IMR-90 (cell line): ENCODE measurements around the gene SUPT20HL2. TPM values are rescaled to one million over a fixed set of nuclear protein-coding genes. Genes with fewer than 3 reads are reported as not detected.

Experiments used
- ATAC-seq: fragments of 200-7000 bp; cut with Tn5 transposase; 2 replicates; pipeline ENCODE4 v1.9.1; 2020; ENCODE audit warnings: low read depth, mild to moderate bottlenecking, moderate library complexity
- BruUV-seq: library from RNA; stranded (reverse); fragments of 400-500 nt; replicated peaks from 2 replicates; lab custom pipeline; 2021; lab: Mats Ljungman, UMichigan
- CTCF ChIA-PET: fragments of 300-600 bp; formaldehyde crosslinking; extraction: SDS; loops from one replicate; lab custom pipeline; 2021; ENCODE audit warnings: antibody characterized with exemption; lab: Yijun Ruan, JAX
- POLR2A ChIA-PET: fragments of 300-600 bp; sonication (Branson Sonifier 250); formaldehyde crosslinking; loops from one replicate; lab custom pipeline; 2022; ENCODE audit warnings: antibody characterized with exemption; ENCODE audit not compliant: unreplicated experiment; lab: Charles Lee
- DNase-seq: peaks from one replicate; pipeline ENCODE4 v3.0.0; 2013
- H2AFZ ChIP-seq: replicated peaks from 2 replicates; pipeline ENCODE3; 2013; ENCODE audit warnings: low read length, mild to moderate bottlenecking; ENCODE audit not compliant: poor library complexity
- H2AK5ac ChIP-seq: 2 replicates; pipeline ENCODE4 v1.6.1; 2013; ENCODE audit warnings: low read depth, low read length, inconsistent platforms
- H2AK9ac ChIP-seq: replicated peaks from 2 replicates; pipeline ENCODE3; 2013; ENCODE audit warnings: mild to moderate bottlenecking, low read depth, low read length, moderate library complexity; ENCODE audit not compliant: poor library complexity
- H2BK120ac ChIP-seq: 2 replicates; pipeline ENCODE4 v1.6.1; 2013; ENCODE audit warnings: low read depth, low read length, inconsistent platforms
- H2BK15ac ChIP-seq: 3 replicates; pipeline ENCODE4 v1.6.1; 2013; ENCODE audit warnings: low read depth, low read length, inconsistent platforms
- H2BK20ac ChIP-seq: 2 replicates; pipeline ENCODE4 v1.6.1; 2013; ENCODE audit warnings: low read depth, mild to moderate bottlenecking, inconsistent platforms, low read length, moderate library complexity
- H2BK5ac ChIP-seq: 2 replicates; pipeline ENCODE4 v1.6.1; 2013; ENCODE audit warnings: mild to moderate bottlenecking, low read depth, low read length, inconsistent platforms; ENCODE audit not compliant: poor library complexity, severe bottlenecking
- H3K14ac ChIP-seq: replicated peaks from 2 replicates; pipeline ENCODE4 v1.6.1; 2013; ENCODE audit warnings: low read depth, low read length, inconsistent platforms
- H3K18ac ChIP-seq: 2 replicates; pipeline ENCODE4 v1.6.1; 2013; ENCODE audit warnings: low read depth, low read length, control low read depth
- H3K23ac ChIP-seq: 2 replicates; pipeline ENCODE4 v1.6.1; 2013; ENCODE audit warnings: low read depth, low read length, inconsistent platforms
- H3K27ac ChIP-seq: 2 replicates; pipeline ENCODE4 v1.5.1; 2013; ENCODE audit warnings: mild to moderate bottlenecking, control low read depth, low read length; ENCODE audit not compliant: insufficient read depth
- H3K27me3 ChIP-seq: 2 replicates; pipeline ENCODE4 v1.6.1; 2013; ENCODE audit warnings: low read length; ENCODE audit not compliant: control insufficient read depth, insufficient read depth
- H3K36me3 ChIP-seq: 2 replicates; pipeline ENCODE4 v1.6.1; 2013; ENCODE audit warnings: low read length, mixed read lengths; ENCODE audit not compliant: control insufficient read depth, insufficient read depth
- H3K4ac ChIP-seq: 2 replicates; pipeline ENCODE4 v1.6.1; 2013; ENCODE audit warnings: low read depth, low read length, inconsistent platforms
- H3K4me1 ChIP-seq: 2 replicates; pipeline ENCODE4 v1.6.1; 2013; ENCODE audit warnings: low read length, mixed read lengths; ENCODE audit not compliant: control insufficient read depth, insufficient read depth
- H3K4me2 ChIP-seq: 2 replicates; pipeline ENCODE4 v1.6.1; 2013; ENCODE audit warnings: low read depth, mild to moderate bottlenecking, control low read depth, low read length, moderate library complexity
- H3K4me3 ChIP-seq: 2 replicates; pipeline ENCODE4 v1.5.1; 2013; ENCODE audit warnings: low read depth, mild to moderate bottlenecking, control low read depth, low read length, moderate library complexity; ENCODE audit not compliant: insufficient read depth
- H3K56ac ChIP-seq: 2 replicates; pipeline ENCODE4 v1.6.1; 2013; ENCODE audit warnings: low read length, inconsistent platforms; ENCODE audit not compliant: insufficient read depth; ENCODE audit errors: extremely low read depth
- H3K79me1 ChIP-seq, 2 experiments: 2 replicates each; pipeline ENCODE4 v1.6.1; 2013; ENCODE audit warnings: low read length in 2 of 2, inconsistent platforms in 1 of 2, low read depth in 1 of 2
- H3K9ac ChIP-seq: 2 replicates; pipeline ENCODE4 v1.6.1; 2013; ENCODE audit warnings: low read depth, low read length, control low read depth
- H3K9me1 ChIP-seq: 2 replicates; pipeline ENCODE4 v1.6.1; 2013; ENCODE audit warnings: low read length, inconsistent platforms; ENCODE audit not compliant: insufficient read depth
- H3K9me3 ChIP-seq: 2 replicates; pipeline ENCODE4 v1.6.1; 2013; ENCODE audit warnings: low read length; ENCODE audit not compliant: control insufficient read depth, insufficient read depth
- H4K20me1 ChIP-seq: 2 replicates; pipeline ENCODE4 v1.6.1; 2013; ENCODE audit warnings: low read length, inconsistent platforms; ENCODE audit not compliant: insufficient read depth
- H4K5ac ChIP-seq: 2 replicates; pipeline ENCODE4 v1.6.1; 2013; ENCODE audit warnings: mild to moderate bottlenecking, low read depth, low read length, control low read depth
- H4K8ac ChIP-seq, 2 experiments: 2 replicates each; pipeline ENCODE4 v1.6.1; 2013; ENCODE audit warnings: low read depth in 2 of 2, low read length in 2 of 2, control low read depth in 1 of 2, inconsistent platforms in 1 of 2
- H4K91ac ChIP-seq: 2 replicates; pipeline ENCODE4 v1.6.1; 2013; ENCODE audit warnings: low read depth, low read length, inconsistent platforms; ENCODE audit not compliant: insufficient read depth
- MAFK ChIP-seq: IDR thresholded peaks from 2 replicates; pipeline ENCODE4 v1.6.1; 2012; ENCODE audit warnings: low read depth, low read length, improper control_type of control experiment
- MXI1 ChIP-seq: IDR thresholded peaks from 2 replicates; pipeline ENCODE4 v1.6.1; 2012; ENCODE audit warnings: low read depth, mild to moderate bottlenecking, low read length, moderate library complexity, borderline replicate concordance
- NFE2L2 ChIP-seq: fragments of 150-350 bp; IDR thresholded peaks from 2 replicates; pipeline ENCODE4 v1.6.1; 2016; ENCODE audit warnings: low read depth, mild to moderate bottlenecking, low read length
- RAD21 ChIP-seq: IDR thresholded peaks from 2 replicates; pipeline ENCODE4 v1.6.1; 2012; ENCODE audit warnings: low read length, improper control_type of control experiment
- WGBS, 2 experiments: methylation state at CpG; one replicate each; pipeline versions ENCODE4 v1.1.5 to v1.1.7; 2013; ENCODE audit warnings: missing lambda C conversion rate in 2 of 2; ENCODE audit not compliant: insufficient read length in 1 of 2; ENCODE audit errors: extremely low coverage in 2 of 2; 5-methylcytosine and 5-hydroxymethylcytosine counted together
- dilution Hi-C: fragments of 300-500 bp; cut with HindIII; formaldehyde crosslinking; loops from one replicate; pipeline ENCODE4 v1.14.3; 2018; ENCODE audit warnings: low sequenced_read_pairs; ENCODE audit not compliant: unreplicated experiment
- in situ Hi-C: fragments of 300-500 bp; cut with MboI; formaldehyde crosslinking; loops from 3 replicates; pipeline ENCODE4 v1.14.3; 2019; ENCODE audit warnings: low sequenced_read_pairs, inconsistent platforms, mixed read lengths
- intact Hi-C: fragments of 100-400 bp; cut with micrococcal nuclease; formaldehyde crosslinking; loops from 2 replicates; pipeline ENCODE4 v1.10.0; 2022
- polyA plus RNA-seq, 3 experiments: library from polyadenylated mRNA; depleted of rRNA; stranded (reverse); fragments of >200 nt; gene quantifications; 2 replicates each; pipeline ENCODE4 v1.2.3, GENCODE V29; 2012; ENCODE audit warnings: low replicate concordance in 1 of 3
- total RNA-seq: library from RNA; depleted of rRNA; stranded (reverse); fragments of >200 nt; gene quantifications from 2 replicates; pipeline ENCODE4 v1.2.3, GENCODE V29; 2012
- TF ChIP-seq, protein P1 (sequence below): fragments of 150-350 bp; IDR thresholded peaks from 2 replicates; pipeline ENCODE4 v1.6.1; 2017; ENCODE audit warnings: mild to moderate bottlenecking, antibody characterized with exemption, low read length, low read depth

SUPT20HL2 gene
- total and polyA plus RNA-seq, 2 of the 4 experiments (the other 2 are of a cell fraction): not detected

DNA sequence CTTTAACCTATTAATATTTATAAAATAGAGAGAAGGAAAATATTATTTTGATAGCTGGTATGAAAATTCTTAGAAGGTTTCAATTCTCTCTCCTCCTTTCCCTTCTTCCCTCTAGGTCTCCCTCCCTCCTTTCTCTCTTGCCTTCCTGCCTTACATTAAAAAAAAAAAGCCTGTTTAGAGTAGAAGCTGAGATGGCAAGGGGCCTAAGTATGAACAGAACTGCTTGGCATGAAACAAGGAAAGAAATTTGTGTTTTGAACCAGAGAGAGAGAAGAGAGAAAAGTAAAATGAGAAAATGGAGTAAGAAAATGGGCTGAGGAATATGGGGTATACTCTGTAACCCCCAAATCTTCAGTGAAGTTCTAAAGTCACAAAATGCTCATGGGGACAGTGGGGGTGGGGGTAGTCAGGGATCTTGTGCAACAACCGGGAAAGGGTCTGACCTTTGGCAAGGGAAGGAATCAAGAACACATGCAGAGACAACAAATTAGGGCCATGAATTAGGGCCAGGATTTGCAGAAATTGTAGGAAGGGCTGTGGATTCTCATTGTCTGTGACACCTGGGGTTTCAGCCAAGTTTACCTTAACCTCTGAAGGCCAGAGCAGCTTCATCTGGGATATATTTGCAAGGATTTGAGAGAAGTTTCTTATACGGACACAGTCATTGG, 30.6 kb downstream of the SUPT20HL2 start:
- no peak for DNase-seq
- WGBS, 2 experiments: no CpG with 5 or more reads among the region's 2 CpGs
- Histone ChIP-seq H3K4me2 (peak overlapping the region; percentile 15; the same call in 1 of the 2 replicates), H2AK9ac (no peak overlapping the region), H3K27me3 (peaks cover 16% of the 10 kb centered on the region), H3K9ac (no peak overlapping the region), H4K91ac (no peak overlapping the region), H2AFZ (no peak overlapping the region), H3K36me3 (no peaks in the 10 kb centered on the region), H4K5ac (peak overlapping the region; percentile 76; the same call in 1 of the 2 replicates), H3K9me3 (no peaks in the 10 kb centered on the region), H3K4me3 (no peak overlapping the region), H2BK120ac (no peak overlapping the region), H3K27ac (no peak overlapping the region), H3K4ac (no peak overlapping the region), H3K79me1 (no peaks in the 10 kb centered on the region), H2AK5ac (no peak overlapping the region), H2BK5ac (no peak overlapping the region), H2BK20ac (no peak overlapping the region), H3K56ac (no peak overlapping the region), H4K8ac (no peak overlapping the region), H3K23ac (no peak overlapping the region), H4K20me1 (no peaks in the 10 kb centered on the region), H2BK15ac (no peak overlapping the region), H3K4me1 (peaks cover 2% of the 10 kb centered on the region; the same call in 1 of the 2 replicates), H3K9me1 (no peaks in the 10 kb centered on the region), H3K14ac (no peak overlapping the region), H3K18ac (peak overlapping the region; percentile 59; the same call in 1 of the 2 replicates)
- dilution Hi-C loops: no loop called here
- intact Hi-C loops: no loop called here
- in situ Hi-C loops: no loop called here
- no TSS peak for BruUV-seq
- ChIA-PET CTCF (no interaction called here), POLR2A (interaction anchor here (0.6 kb wide), 1 partner anchor 9 kb away, joined by 5 read pairs; no protein-coding TSS in a partner anchor)
- no peak for ATAC-seq
- TF ChIP-seq, protein P1, sequence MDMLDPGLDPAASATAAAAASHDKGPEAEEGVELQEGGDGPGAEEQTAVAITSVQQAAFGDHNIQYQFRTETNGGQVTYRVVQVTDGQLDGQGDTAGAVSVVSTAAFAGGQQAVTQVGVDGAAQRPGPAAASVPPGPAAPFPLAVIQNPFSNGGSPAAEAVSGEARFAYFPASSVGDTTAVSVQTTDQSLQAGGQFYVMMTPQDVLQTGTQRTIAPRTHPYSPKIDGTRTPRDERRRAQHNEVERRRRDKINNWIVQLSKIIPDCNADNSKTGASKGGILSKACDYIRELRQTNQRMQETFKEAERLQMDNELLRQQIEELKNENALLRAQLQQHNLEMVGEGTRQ: no peak
- TF ChIP-seq MXI1 (no peak), RAD21 (no peak), NFE2L2 (no peak), MAFK (no peak)
